GM12873 (cell line): ENCODE measurements around the gene KCNN3.

ENCODE experiments used
- CTCF ChIP-seq: IDR thresholded peaks from 2 replicates; pipeline ENCODE4 v1.5.1; 2012; ENCODE audit warnings: low read depth, mild to moderate bottlenecking, moderate library complexity, low read length, control low read depth; ENCODE audit not compliant: insufficient read depth; ENCODE audit errors: missing control alignments

KCNN3 gene

GRCh38 chr1:154842635-154843034 is 27.4 kb downstream of the KCNN3 start:
- no peak for TF ChIP-seq CTCF

DNA sequence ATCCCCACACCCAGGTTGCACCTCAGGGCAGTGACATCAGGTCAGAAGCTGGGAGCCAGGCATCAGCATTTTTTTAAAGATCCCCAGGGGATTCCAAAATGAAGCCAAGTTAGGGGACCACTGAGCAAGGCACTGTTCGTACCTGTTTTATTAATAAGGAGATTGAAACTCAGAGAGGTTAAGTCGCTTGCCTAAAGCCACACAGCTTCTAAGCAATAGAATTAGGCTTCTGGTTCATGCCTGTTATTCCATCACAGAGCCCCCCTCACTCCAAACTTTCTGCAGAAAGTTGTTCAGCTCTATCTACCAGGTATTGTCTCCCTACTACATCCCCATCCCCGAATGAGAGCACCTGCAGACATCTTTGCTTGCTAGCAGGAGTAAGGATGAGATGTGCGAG is 28.7 kb downstream of the KCNN3 start:
- TF ChIP-seq CTCF: no peak

- TF ChIP-seq CTCF: no peak
These were observed 29.6 kb downstream of the KCNN3 start for GRCh38 chr1:154840269-154841176.

GRCh38 chr1:154839691-154840090 is 30.4 kb downstream of the KCNN3 start:
- no peak for TF ChIP-seq CTCF

DNA sequence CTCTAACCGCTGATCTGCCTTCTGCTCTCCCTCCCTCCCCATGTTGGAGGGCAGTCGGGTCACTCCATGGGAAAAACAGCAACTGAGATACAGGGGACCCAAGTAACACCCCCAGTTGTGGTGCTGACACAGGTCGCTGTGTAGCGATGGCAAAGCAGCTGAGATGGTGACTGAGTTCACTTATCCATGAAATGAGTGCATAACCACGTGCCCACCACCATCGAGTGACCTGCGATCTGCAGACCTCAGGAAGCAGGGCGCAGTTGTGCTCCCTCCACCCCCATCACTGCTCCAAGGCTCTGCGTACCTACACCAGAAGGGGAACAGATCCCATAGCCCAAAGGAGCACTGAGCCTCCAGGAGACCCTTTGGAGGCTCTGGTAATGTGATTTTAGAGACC is 31.1 kb downstream of the KCNN3 start:
- TF ChIP-seq CTCF: no peak

DNA sequence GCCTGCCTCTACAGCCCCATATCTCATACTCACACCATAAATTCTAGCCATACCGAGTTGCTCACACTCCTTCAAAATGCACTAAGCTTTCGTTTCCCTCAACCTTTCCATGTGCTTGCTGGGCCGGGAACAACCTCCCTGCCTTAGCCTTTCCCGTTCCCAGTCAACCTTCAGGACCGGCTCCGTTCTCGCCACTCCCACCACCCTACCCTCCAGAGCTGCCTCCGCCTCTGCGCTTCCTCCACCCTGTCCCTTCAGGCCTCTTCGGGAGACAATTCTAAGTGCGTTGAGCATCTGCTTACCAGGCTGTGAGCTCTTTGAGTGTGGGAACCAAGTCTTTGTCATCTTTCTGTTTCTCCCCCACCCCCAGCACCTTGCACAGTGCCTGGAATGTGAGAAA is 31.6 kb downstream of the KCNN3 start:
- no peak for TF ChIP-seq CTCF

- TF ChIP-seq CTCF: no peak
These were observed 32.4 kb downstream of the KCNN3 start for GRCh38 chr1:154837672-154838171.
